NCI-H1436 treated with DMSO at 0.1 percent for 48 hours (cell line): ENCODE results near the gene OPN4.

Experiments used
- DNase-seq: peaks from one replicate; lab custom pipeline; 2025; lab: John Stamatoyannopoulos, UW

Gene OPN4

GRCh38 chr10:86699991-86700840 is 45.9 kb downstream of the OPN4 start:
- DNase-seq = no peak

GRCh38 chr10:86700851-86701617 is 46.7 kb downstream of the OPN4 start:
- DNase-seq = no peak

- no peak for DNase-seq
Measured at GRCh38 chr10:86703176-86703575, 48.8 kb downstream of the OPN4 start.

GRCh38 chr10:86705139-86705538 is 50.8 kb downstream of the OPN4 start:
- DNase-seq = no peak

- no peak for DNase-seq
Measured at GRCh38 chr10:86705905-86706304, 51.6 kb downstream of the OPN4 start.

GRCh38 chr10:86706401-86706841 is 52.1 kb downstream of the OPN4 start:
- no peak for DNase-seq

- no peak for DNase-seq
Measured at GRCh38 chr10:86706977-86707376, 52.6 kb downstream of the OPN4 start.

GRCh38 chr10:86707505-86707904 is 53.2 kb downstream of the OPN4 start:
- DNase-seq = no peak

- DNase-seq = no peak
Measured at GRCh38 chr10:86708068-86708782, 53.9 kb downstream of the OPN4 start.

- DNase-seq = no peak
Measured at GRCh38 chr10:86708783-86709380, 54.5 kb downstream of the OPN4 start.

GRCh38 chr10:86709396-86710185 is 55.2 kb downstream of the OPN4 start:
- DNase-seq = no peak

GRCh38 chr10:86710987-86711512 is 56.7 kb downstream of the OPN4 start:
- DNase-seq = peak; percentile 35

GRCh38 chr10:86711513-86712316 is 57.4 kb downstream of the OPN4 start:
- no peak for DNase-seq

- no peak for DNase-seq
Measured at GRCh38 chr10:86712317-86712707, 58.0 kb downstream of the OPN4 start.

GRCh38 chr10:86715156-86715795 is 60.9 kb downstream of the OPN4 start:
- no peak for DNase-seq

- no peak for DNase-seq
Measured at GRCh38 chr10:86715836-86716235, 61.5 kb downstream of the OPN4 start.
